ENCODE results near the gene DIS3L2.
"Not testable (repeated sequence)": the region's sequence is repeated elsewhere in the genome, so short reads cannot be mapped to it uniquely, and the experiment has no call there.

The DIS3L2 gene

DNA sequence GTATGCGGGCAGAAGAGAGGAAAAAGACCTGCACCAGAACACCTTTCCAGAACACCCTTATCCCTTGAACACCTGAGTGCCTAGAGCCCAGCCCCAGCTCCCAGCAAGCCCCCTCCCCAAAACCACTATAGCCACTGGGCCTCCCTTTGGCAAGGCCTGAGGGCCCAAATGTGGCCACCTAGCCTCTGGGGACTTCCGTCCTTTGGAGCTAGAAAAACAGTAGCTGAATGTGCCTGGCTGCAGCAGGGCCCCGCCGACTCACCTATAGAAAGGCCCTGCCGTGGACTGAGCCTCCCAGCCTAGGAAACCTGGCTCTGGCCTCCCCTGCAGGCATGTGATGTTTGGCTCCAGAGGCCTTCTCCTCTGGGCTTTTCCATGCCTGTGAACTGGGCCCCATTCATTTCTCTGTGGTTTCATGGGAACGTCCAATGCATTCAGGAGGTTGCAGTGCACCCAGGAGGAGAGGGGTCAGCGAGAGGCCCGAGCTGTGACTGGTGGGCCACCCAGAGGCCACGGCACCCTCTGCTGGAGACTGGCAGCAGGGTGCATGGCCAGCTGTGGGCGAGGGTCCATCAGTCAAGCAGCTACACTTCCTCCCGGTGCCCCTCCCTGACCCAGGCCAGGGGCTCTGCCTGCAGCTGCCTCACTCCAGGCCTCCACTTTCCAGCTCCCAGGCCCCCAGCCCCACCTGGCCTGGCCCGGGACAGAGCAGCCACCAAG is 401.7 kb downstream of the DIS3L2 start:
- not testable (repeated sequence) for DNase-seq

- peak; percentile 24 for DNase-seq
Measured at GRCh38 chr2:232363784-232364615, 402.5 kb downstream of the DIS3L2 start.

DNA sequence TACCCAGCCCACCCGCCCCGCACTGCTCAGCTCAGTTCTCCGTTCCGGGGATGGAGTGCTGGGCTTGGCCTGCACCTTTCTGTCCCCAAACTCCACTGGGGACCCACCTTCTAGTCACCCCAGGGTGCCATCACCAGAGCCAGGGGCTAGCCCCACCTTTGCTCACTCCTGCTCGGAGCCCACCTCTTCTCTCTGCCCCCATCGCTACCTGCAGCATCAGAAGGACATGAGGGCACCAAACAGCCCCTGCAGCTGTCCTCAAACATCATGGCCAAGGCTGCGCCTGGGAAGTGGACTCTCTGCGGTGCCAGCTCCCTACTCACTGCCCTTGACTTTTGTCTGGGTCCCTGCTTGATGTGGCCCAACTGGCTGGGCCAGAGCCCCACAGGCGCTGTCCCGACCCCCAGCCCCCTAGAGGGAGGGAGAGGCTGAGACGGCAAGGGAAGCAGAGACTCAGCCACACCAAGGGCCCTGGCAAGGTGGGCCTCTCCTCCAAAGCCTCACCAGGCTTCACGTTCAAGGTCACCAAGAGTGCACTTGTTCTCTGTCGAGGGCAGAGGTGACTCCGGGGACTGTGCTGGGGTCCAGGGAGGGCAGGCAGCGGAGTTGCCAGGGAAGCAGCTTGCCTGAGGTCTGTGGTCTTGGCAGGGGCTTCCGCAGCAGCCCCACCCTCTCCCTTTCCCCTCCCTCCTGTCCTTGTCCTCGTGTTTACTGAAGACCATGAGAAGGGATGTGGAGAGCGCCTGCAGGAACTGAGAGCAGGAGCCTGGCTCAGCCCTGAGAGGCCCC is 403.5 kb downstream of the DIS3L2 start:
- DNase-seq, result peak; percentile 0

- DNase-seq, result peak; percentile 42
Measured at GRCh38 chr2:232365621-232366321, 404.3 kb downstream of the DIS3L2 start.

GRCh38 chr2:232366461-232366860 is 404.9 kb downstream of the DIS3L2 start:
- DNase-seq, result not testable (repeated sequence)

GRCh38 chr2:232367016-232367415 is 405.5 kb downstream of the DIS3L2 start:
- DNase-seq, result no peak

- DNase-seq, result no peak
Measured at GRCh38 chr2:232367591-232368233, 406.2 kb downstream of the DIS3L2 start.

DNA sequence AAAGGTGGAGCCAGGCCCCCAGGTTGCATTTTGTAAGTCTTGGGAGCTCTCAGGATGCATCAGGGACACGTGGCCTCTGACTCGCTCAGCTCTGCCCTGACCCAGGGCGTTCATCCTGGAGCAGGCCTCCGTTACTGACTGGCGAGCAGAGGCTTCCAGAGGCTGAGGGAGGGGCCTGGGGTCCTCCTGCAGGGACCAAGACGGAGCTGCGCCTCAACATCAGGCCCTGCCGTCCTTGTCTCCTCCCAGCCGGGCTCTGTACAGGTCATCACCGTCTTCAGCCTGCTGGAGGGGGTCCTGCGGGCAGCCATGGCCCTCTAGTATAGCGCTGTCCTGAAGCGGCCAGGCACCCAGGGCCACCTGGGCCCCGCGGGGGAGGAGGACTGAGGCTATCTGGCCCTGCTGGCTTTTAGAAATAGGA is 406.8 kb downstream of the DIS3L2 start:
- DNase-seq, result no peak

DNA sequence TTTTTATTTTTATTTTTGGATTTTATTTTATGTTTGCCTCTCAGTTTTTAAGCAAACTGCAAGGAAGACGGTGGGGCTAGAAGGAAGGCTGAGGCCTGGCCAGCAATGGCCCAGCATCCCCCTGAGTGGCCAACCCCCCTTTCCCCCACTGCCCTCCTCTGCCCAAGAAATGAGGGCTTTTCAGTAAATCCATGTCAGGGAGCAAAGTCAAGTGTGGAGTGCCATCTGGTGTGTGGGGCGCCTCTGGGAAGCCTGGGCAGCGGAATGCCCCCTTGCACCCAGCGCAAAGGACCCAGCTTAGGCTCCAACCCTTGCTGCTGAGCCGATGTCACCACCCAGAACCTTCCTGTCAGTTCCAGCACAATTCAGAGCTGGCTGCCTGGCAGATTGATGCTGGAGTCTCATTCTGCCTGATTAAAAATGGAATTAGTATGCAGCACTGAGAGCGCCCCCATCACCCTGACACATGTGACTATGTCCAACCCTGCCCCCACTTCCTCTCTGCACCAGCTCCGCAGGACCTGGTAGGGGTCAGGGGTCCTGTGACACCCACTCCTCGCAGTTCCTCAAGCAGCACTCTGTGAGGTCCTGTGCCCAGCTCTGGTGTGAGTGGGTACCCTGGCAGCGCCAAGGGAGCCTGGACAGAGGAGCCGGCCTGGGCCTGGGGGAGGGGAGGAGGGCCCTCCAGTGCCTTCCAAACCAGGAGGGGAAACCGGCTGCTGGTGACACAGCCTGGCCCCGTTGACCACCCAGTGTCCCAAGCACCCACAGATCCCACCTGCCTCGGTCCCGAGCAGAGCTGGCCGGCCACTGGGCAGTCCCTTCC is 407.8 kb downstream of the DIS3L2 start:
- no peak for DNase-seq

DNA sequence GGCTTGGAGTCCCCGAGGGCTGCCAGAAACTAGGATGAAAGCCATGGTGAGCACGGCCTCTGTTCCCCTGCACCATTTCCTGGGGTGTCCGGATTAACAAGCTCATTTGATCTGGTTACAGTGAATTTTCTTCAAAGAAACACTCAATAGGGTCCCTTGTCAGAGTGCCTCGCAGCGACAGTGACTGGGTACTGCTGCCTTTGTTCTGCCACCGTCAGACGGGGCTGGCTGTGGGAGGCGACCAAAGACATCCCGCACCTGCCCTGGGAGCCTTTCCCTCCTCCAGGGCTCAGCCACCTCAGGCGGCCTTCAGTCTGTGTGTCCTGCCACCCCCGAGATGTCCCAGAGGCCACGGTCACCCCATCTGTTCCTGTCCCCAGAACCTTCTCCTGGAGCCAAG is 408.5 kb downstream of the DIS3L2 start:
- not testable (repeated sequence) for DNase-seq

DNA sequence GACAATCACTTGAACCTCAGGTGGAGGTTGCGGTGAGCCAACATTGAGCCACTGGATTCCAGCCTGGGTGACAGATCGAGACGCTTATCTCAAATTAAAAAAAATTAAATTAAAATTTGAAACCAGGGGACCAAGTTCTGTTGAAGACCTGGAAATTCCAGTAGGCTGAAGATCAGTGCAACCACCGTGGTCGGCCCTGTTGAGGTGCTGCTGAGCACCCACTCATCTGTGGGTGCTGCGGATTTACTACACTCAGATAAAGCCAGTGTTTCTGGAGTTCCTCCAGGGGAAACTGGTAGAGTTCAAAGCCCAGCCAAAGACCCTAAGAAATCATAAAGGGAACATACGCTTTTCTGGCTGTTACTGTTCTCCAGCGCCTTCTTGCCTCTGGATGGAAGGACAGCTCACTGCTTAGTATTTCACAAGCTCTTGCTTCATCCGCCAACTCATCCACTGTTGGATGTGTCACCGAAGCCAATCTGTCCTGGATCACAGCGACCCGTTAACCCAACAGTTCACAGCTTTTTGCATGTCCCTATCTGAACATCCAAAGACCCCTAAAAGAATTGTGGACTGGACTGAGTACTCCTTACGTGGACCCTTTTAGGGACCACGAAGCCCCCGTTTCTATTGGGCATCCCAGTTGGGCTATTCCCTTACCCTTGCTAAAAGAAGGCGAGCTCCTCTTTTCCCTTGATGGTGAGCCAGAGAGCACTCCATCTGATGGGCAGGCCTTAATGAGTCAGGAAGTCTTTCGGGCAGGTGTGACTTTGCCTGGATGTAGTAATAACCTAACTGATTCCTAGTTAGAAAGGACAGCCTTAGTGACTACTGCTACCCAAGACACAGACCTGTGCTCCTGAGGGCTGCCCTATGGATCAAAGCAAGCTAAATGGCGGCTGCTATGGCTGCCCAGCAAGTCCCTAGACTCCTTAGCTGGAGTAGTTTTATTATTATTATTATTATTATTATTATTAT is 411.0 kb downstream of the DIS3L2 start:
- no peak for DNase-seq

DNA sequence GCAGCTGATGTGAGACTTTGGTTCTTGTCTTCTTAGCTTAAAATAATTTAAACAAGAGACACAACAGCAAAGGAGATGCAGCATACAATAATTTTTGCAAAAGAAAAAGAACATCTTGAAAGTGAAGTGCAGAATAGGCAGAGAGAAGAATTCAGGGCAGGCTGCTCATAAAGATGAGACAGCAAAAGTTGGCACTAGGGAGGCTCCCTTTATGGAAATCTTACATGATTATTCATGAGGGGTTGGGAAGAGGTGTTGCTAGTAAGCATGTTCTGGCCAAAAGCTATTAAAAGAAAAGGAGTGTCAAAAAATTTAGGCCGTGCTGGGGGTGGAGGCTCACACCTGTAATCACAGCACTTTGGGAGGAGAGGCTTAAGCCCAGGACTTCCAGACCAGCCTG is 412.8 kb downstream of the DIS3L2 start:
- no peak for DNase-seq

GRCh38 chr2:232375164-232375563 is 413.7 kb downstream of the DIS3L2 start:
- DNase-seq, result no peak

DNA sequence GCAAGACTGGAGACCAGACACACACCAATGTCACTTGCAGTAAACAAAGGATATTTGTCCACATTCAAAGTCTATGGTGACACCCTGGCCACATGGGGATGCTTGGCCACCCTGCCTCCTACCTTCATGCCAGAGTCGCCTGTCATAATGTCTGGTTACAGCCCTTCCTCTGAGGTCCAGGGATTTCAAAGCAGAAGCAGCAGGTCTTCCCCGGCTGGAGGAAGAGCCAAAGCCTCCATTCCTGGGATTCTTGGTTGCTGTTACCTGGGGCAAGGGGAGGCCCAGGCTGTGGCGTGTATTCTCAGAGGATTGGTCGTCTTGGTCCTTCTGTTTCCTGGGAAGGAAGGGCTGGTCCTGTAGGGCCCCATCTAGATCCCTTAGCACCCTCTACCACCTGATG is 414.7 kb downstream of the DIS3L2 start:
- DNase-seq, result no peak

GRCh38 chr2:232376713-232377112 is 415.2 kb downstream of the DIS3L2 start:
- DNase-seq, result no peak

DNA sequence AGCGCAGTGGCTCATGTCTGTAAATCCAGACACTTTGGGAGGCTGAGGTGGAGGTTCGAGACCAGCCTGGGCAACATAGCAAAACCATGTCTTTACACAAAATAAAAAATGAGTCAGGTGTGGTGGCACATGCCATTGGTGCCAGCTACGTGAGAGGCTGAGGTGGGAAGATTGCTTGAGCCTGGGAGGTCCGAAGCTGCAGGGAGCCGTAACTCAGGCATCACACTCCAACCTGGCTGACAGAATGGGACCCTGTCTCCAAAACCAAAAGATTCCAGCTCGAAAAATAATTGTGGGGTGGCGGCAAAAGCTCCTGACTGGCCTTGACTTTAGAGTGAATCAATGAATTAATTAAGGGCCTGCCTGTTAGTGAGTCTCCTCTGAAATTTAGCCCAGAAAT is 415.8 kb downstream of the DIS3L2 start:
- DNase-seq, result no peak

DNA sequence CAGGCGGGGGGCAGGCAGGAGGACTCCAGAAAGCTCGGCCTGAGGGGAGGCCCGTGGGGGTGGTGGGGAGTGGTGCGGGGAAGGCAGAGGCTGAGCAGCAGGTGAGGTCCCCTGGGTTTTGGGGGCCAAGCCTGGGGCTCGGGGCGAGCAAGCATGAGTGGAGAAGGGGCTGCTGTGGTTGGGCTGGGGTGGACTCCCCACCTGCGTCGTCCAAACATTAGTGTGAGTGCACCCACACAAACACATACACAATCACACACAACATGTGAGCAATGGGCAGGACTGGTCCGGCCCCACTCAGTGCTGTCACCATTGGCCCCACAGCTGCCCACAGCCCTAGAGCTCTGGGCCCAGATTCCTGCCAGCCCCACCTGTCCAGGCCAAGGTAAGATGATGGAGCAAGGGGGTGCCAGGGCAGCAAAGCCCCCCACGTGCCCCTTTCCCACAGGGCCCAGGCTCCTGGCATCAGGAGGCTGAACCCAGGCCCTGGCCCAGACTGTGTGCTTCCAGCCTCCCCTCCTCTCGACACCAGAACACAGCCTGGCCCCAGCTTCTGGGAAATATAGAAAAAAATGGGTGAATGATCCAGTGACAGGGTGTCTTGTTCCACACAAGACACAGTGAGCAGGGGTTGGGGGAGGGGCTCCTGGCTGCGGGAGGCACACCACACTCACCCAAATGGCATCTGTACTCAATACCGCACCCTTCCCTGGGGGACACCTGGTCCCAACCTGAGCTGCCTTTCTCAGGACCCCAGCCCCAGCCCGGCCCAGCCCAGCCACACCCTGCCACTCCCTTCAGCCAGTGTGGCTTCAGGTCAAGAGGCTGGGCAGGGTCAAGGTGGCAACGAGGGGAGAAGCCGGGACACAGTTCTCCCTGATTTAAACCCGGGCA is 416.6 kb downstream of the DIS3L2 start:
- no peak for DNase-seq

DNA sequence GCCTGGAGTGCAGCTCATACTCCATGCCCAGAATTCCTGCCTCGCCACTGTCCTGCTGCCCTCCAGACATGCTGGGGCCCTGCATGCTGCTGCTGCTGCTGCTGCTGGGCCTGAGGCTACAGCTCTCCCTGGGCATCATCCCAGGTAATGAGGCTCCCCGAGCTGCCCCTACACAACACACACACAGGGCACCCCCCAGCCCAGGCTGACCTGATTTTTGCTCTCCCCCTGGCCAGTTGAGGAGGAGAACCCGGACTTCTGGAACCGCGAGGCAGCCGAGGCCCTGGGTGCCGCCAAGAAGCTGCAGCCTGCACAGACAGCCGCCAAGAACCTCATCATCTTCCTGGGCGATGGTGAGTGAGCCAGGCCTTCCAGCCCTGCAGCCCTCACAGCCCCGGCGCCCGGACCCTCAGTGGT is 417.2 kb downstream of the DIS3L2 start, which contains the start of gene ALPP:
ALPP (plus strand) TSS at position 17 of the 417 bp plus-strand sequence; CDS start at position 69, 52 bp downstream.
- DNase-seq, result not testable (repeated sequence)
